IPS-18c (cell line): ENCODE results near the gene NAV2.

Experiments used
- H3K4me3 ChIP-seq: 2 replicates; pipeline ENCODE4 v1.7.0; 2013; ENCODE audit warnings: low read depth, mild to moderate bottlenecking, low read length, moderate library complexity; ENCODE audit not compliant: insufficient read depth
- H3K9me3 ChIP-seq: one replicate; pipeline ENCODE4 v1.6.1; 2013; ENCODE audit warnings: mild to moderate bottlenecking, low read length, moderate library complexity; ENCODE audit not compliant: control insufficient read depth, insufficient read depth

Gene NAV2

GRCh38 chr11:19869946-19870589, 157.4 kb downstream of the NAV2 start:
- H3K9me3 ChIP-seq = peaks cover 2% of the 10 kb centered on the region
- no peak overlapping the region for H3K4me3 ChIP-seq

GRCh38 chr11:19871531-19871930, 158.9 kb downstream of the NAV2 start:
- Histone ChIP-seq H3K9me3 (peaks cover 2% of the 10 kb centered on the region), H3K4me3 (no peak overlapping the region)

GRCh38 chr11:19872512-19873145, 160.0 kb downstream of the NAV2 start:
- no peak overlapping the region for H3K4me3 ChIP-seq

GRCh38 chr11:19873730-19874129, 161.1 kb downstream of the NAV2 start:
- H3K9me3 ChIP-seq = no peaks in the 10 kb centered on the region
- H3K4me3 ChIP-seq = no peak overlapping the region

More at GRCh38 chr11:19872512-19873145, 160.0 kb downstream of the NAV2 start:
- H3K9me3 ChIP-seq = no peaks in the 10 kb centered on the region

GRCh38 chr11:19874266-19874665, 161.6 kb downstream of the NAV2 start:
- Histone ChIP-seq H3K4me3 (no peak overlapping the region), H3K9me3 (no peaks in the 10 kb centered on the region)

GRCh38 chr11:19876750-19877149, 164.1 kb downstream of the NAV2 start:
- no peak overlapping the region for H3K4me3 ChIP-seq
- no peaks in the 10 kb centered on the region for H3K9me3 ChIP-seq

- no peak overlapping the region for H3K4me3 ChIP-seq
These were observed 165.9 kb downstream of the NAV2 start for GRCh38 chr11:19878520-19878919.

GRCh38 chr11:19879307-19880087, 166.9 kb downstream of the NAV2 start:
- Histone ChIP-seq H3K4me3 (no peak overlapping the region), H3K9me3 (no peaks in the 10 kb centered on the region)

More at GRCh38 chr11:19878520-19878919, 165.9 kb downstream of the NAV2 start:
- no peaks in the 10 kb centered on the region for H3K9me3 ChIP-seq

GRCh38 chr11:19880088-19880345, 167.4 kb downstream of the NAV2 start:
- no peak overlapping the region for H3K4me3 ChIP-seq
- no peaks in the 10 kb centered on the region for H3K9me3 ChIP-seq

- no peak overlapping the region for H3K4me3 ChIP-seq
These were observed 168.5 kb downstream of the NAV2 start for GRCh38 chr11:19881177-19881576.

GRCh38 chr11:19882356-19882755, 169.7 kb downstream of the NAV2 start:
- H3K4me3 ChIP-seq = no peak overlapping the region

More at GRCh38 chr11:19881177-19881576, 168.5 kb downstream of the NAV2 start:
- no peaks in the 10 kb centered on the region for H3K9me3 ChIP-seq

GRCh38 chr11:19886498-19886897, 173.9 kb downstream of the NAV2 start:
- Histone ChIP-seq H3K9me3 (no peaks in the 10 kb centered on the region), H3K4me3 (no peak overlapping the region)

More at GRCh38 chr11:19882356-19882755, 169.7 kb downstream of the NAV2 start:
- no peaks in the 10 kb centered on the region for H3K9me3 ChIP-seq

GRCh38 chr11:19887842-19888241, 175.2 kb downstream of the NAV2 start:
- no peak overlapping the region for H3K4me3 ChIP-seq
- no peaks in the 10 kb centered on the region for H3K9me3 ChIP-seq

GRCh38 chr11:19889531-19889930, 176.9 kb downstream of the NAV2 start:
- H3K4me3 ChIP-seq = no peak overlapping the region

GRCh38 chr11:19890308-19890707, 177.7 kb downstream of the NAV2 start:
- no peaks in the 10 kb centered on the region for H3K9me3 ChIP-seq
- no peak overlapping the region for H3K4me3 ChIP-seq

More at GRCh38 chr11:19889531-19889930, 176.9 kb downstream of the NAV2 start:
- no peaks in the 10 kb centered on the region for H3K9me3 ChIP-seq

GRCh38 chr11:19891022-19891421, 178.4 kb downstream of the NAV2 start:
- Histone ChIP-seq H3K9me3 (no peaks in the 10 kb centered on the region), H3K4me3 (no peak overlapping the region)

- Histone ChIP-seq H3K4me3 (no peak overlapping the region), H3K9me3 (no peaks in the 10 kb centered on the region)
These were observed 179.8 kb downstream of the NAV2 start for GRCh38 chr11:19892387-19892786.

- Histone ChIP-seq H3K9me3 (no peaks in the 10 kb centered on the region), H3K4me3 (no peak overlapping the region)
These were observed 180.2 kb downstream of the NAV2 start for GRCh38 chr11:19892876-19893275.
